HG03064 (cell line): ENCODE measurements around the gene NELFB.
A peak's percentile ranks its signal among the peaks of the same experiment; 100 is the strongest.
"Not testable (repeated sequence)": the region's sequence is repeated elsewhere in the genome, so short reads cannot be mapped to it uniquely, and the experiment has no call there.

Experiments
- ATAC-seq: cut with Tn5 transposase; IDR thresholded peaks from one replicate; pipeline ENCODE4 v1.9.1; 2021; ENCODE audit warnings: low read depth; ENCODE audit not compliant: unreplicated experiment

The NELFB gene

DNA sequence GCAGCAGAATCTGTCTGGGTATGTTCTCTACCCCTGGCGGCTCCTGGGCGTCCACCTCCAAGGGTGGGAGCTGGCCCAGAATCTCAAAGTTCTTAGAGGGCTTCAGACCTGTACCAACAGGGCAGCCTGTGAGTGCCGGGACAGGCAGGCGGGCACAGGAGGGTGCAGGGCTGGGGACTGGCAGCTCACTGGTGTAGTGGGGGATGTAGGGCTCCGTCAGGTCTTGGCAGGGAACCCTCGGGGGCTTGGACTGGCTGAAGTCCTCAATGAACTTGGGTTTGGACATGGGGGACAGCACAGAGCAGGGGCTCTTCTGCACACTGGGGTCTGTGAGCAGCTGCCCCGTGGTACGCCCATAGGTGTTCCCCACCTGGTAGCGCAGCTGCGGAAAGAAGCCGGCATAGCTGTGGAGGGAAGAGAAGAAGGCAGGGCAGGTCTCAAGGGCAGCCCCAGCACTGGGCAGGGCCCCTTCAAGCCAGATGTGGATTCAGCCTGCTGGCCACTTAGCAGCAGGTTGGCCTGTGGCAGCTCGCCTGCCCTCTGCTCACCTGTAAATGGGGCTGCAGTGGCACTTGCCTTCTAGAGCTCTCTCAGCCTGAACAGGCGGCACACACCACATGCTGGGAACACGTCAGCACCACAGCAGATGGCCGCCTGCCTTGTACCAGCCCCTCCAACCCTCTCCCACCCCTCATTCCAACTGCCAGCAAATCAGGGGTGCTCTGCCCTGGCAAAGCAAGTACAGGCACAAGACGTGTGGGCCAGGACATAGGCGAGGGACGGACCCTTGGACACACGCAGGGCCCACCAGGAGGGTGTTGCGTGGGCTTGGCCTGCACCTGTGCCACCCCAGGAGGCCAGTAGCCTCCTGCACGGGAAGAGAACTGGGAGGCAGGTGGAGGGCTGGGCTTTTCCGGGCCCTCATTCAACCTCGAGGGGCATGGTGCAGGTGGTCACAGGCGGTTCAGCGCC, 9.4 kb upstream of the NELFB start:
- ATAC-seq, result no peak

- no peak for ATAC-seq
Measured at GRCh38 chr9:137247135-137247915, 7.8 kb upstream of the NELFB start.

DNA sequence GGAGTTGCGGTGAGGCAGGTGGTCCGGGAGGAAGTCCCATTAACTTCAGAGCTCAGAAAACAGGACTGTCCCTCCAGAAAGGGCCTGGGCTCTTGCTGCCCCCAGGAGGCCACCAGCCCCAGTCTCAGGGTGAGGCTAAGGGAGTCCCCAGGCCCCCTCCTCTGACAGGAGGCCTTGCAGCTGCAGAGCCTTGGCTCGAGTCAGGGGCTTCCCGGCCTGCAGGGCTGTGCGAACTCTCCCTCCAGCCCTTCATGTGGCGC, 7.3 kb upstream of the NELFB start:
- no peak for ATAC-seq

DNA sequence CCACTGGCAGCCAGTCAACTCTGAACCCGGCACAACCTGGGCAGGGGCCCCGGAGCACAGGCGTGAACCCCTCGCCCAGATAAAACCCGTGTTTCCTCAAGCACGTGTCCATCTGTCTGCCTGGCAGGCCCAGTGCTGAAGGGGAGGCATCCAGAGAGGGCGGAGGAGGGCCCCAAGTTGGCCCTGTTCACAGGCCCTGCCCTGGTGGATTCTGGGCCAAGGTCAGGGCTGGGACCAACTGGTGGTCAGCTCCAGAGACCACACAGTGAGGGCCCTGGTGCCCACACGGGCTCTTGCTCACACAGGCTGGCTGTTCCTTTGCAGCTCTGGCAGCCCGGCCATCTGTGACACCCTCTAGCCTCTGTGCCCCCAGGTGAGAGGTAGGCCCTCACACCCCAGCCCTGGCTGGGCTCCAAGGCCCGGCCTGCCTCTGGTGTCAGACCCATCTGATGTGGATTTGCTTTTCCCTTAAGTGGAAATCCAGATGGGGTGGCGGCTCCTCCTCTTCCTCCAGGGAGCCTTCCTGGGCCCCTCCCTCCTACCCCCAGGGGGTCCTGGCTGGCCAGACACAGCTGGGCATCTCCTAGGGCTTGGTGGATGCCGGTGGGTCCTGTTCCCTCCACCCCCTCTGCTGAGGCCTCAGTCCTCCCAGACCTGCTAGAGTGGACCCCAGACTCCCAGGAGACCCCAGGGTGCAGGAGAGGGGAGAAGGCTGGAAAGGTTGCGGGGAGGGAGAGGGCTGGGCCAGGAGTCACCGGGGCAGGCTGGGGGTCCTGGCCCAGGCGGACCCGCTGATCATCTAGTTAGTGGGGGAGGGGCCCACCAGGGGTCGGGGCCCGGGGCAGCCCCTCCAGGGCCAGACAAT, 4.6 kb upstream of the NELFB start:
- no peak for ATAC-seq

- ATAC-seq, result no peak
Measured at GRCh38 chr9:137251194-137251461, 4.0 kb upstream of the NELFB start, which contains the start of gene STPG3. Gene STPG3, plus strand, starts transcription at chr9:137251286. Its CDS starts 1 bp downstream, at chr9:137251287.

DNA sequence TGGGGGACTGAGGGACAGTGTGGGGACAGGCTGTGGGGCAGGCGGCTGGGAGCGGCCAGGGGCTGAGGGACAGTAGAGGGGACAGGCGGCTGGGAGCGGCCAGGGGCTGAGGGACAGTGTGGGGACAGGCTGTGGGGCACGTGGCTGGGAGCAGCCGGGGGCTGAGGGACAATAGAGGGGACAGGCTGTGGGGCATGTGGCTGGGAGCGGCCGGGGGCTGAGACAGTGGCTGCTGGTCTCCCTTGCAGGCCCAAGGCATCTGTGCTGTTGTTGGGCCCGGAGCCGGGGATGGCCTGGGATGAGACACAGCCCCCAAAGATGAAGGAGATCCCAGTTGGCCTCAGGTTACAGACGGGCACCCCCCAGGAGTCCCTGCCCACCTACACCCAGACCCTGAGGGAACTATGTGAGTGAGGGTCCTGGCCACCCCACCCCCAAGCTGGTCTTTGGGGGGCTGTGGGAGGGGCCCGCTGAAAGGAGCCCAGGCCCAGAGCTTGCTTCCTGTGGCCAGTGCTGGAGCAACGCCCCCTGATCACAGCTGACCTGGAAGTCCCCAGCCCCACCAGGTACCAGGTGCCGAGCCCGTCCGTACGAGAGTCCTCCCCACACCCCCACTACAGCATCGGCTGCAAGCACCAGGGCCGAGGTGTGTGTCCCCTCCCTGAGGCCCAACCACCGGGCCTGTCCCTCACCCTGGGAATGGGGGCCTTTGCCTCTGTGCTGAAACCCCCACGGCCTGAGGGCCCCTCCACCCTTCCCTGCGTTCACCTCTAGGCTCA, 3.4 kb upstream of the NELFB start:
- ATAC-seq, result no peak

GRCh38 chr9:137252555-137253506, 2.3 kb upstream of the NELFB start:
- no peak for ATAC-seq

DNA sequence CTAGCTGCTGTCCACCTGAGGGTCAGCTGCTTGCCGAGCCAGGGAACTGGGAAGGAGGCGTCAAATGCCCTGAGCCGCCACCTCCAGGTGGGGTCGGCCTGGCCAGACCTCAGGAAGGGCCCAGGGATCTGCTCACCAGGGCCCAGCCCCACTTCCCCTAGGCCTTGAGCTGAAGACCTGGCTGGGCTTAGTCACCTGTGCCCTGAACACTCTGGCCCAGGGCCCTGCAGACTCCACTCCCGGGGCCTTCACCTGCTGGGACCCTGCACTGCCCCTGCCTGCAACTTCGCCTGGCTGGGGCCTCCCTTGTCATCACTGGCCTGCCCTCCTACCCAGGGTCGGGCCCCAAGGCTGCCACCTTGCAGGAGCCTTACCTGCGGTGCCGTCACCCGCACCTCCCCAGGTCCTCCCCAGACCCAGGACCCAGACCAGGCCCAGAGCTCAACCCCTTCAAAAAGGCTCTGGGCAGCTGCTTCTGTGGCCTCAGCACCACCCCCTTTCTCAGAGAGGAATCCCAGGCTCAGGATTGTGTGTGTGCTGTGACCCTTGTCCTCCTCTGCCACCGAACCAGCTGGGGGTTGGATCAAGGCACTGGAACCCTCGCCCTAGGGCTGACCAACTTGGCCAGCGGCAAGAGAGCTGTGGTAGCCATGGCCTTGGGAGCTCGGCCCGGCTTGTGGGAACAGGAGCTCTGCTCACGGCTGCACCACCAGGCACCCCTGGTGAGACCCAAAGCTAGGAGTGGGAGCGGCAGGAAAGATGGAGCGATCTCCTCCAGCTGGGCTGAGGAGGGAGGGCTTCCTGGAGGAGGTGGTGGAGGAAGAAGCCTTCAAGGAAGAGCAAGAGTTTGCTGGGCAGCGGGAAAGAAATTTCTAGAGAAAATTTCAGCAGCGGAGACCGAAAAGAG, 1.2 kb upstream of the NELFB start:
- ATAC-seq, result no peak

- peak; percentile 13 for ATAC-seq
Measured at GRCh38 chr9:137255448-137256114, 454 bp downstream of the NELFB start.

DNA sequence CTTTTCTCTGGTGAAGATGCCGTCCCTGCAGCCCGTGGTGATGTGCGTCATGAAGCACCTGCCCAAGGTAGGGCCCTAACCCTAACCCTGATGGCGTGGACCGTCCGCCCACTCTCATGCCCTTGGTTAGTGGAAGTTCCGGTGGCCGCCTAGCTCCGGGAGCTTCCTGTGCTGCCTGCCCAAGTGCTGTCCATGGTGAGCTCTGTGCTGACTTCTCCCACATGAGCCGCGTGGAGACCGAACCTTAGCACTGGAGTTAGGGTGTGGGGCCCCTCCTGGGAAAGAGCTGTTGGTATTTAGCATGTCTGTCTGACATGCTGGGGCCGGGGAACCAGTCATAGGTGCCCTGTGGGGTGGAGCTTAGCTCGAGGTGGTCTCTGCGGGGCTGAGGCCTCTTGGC, 1.2 kb downstream of the NELFB start:
- ATAC-seq, result no peak

DNA sequence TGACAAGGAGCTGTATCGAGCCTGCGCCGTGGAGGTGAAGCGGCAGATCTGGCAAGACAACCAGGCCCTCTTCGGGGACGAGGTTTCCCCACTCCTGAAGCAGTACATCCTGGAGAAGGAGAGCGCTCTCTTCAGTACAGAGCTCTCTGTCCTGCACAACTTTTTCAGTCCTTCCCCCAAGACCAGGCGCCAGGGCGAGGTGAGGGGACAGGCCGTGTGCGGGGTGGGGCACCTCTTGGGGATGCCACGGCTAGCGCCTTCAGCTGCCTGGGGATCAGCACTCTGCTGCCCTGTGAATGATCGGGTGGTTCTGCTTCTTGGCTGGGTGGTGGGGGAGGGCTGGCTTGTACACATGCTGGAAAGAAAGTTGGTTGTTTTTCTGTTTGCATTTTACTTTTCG, 1.7 kb downstream of the NELFB start:
- ATAC-seq, result no peak

DNA sequence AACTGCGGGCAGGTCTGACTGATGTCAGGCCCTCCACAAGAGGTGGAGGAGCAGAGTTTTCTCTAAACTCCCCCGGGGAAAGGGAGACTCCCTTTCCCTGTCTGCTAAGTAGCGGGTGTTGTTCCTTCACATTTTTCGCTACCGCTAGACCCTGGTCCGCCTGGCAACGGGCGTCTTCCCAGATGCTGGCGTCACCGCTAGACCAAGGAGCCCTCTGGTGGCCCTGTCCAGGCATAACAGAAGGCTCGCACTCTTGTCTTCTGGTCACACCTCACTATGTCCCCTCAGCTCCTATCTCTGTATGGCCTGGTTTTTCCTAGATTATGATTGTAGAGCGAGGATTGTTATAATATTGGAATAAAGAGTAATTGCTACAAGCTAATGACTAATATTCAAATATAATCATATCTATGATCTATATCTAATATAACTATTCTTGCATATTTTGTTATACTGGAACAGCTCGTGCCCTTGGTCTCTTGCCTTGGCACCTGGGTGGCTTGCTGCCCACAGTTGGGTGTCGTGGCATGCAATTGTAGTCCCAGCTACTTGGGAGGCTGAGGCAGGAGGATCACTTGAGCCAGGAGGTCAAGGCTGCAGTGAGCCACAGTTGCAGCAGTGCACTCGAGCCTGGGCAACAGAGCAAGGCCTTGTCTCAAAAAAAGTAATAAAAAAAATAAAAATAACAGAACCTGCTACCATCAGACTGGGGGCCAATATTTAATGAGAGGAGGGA, 7.2 kb downstream of the NELFB start:
- not testable (repeated sequence) for ATAC-seq

DNA sequence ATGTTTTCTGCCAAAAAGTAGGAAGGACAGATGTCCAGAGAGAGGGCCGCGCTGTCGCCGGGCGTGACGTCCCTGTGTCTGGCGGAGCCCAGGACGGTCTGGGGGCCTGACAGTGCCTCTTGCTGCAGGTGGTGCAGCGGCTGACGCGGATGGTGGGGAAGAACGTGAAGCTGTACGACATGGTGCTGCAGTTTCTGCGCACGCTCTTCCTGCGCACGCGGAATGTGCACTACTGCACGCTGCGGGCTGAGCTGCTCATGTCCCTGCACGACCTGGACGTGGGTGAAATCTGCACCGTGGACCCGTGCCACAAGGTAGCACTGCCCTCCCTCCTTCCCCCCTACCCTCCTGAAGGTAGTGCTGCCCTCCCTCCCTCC, 7.8 kb downstream of the NELFB start:
- no peak for ATAC-seq

- ATAC-seq, result no peak
Measured at GRCh38 chr9:137263506-137263905, 8.4 kb downstream of the NELFB start.

DNA sequence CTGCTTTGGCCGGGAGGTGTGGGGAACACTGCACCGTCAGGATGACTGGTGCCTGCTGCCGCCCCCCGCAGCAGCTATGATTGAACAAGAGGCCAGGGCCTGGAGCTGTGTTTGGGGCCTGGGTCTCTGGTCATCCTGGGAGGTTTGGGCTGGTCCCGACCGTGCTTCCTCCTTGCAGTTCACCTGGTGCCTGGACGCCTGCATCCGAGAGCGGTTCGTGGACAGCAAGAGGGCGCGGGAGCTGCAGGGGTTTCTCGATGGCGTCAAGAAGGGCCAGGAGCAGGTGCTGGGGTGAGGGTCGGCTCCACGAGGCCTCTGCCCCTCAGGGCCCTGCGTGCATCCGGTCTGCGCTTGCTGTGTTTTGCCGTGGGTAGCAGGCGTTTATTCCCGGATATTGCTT, 8.9 kb downstream of the NELFB start:
- ATAC-seq, result no peak

DNA sequence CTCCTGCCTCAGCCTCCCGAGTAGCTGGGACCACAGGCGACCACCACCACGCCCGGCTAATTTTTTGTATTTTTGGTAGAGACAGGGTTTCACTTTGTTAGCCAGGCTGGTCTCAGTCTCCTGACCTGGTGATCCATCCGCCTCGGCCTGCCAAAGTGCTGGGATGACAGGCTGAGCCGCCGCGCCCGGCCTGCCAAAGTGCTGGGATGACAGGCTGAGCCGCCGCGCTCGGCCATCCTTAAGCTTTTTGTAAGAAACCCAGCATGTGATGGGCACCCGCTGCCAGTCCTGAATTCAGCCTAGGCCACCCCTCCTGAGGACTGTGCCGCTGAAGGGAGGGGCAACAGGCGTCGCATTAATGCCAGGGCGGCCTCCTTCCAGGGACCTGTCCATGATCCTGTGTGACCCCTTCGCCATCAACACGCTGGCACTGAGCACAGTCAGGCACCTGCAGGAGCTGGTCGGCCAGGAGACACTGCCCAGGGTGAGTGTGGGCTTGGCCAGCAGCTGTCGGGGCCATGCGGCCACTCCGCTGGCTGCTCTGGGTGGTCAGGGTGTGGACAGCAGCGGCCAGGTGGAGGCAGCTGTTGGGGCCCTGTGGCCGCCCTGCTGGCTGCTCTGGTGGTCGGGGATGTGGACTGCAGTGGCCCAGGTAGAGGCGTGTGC, 10.5 kb downstream of the NELFB start:
- ATAC-seq, result no peak

DNA sequence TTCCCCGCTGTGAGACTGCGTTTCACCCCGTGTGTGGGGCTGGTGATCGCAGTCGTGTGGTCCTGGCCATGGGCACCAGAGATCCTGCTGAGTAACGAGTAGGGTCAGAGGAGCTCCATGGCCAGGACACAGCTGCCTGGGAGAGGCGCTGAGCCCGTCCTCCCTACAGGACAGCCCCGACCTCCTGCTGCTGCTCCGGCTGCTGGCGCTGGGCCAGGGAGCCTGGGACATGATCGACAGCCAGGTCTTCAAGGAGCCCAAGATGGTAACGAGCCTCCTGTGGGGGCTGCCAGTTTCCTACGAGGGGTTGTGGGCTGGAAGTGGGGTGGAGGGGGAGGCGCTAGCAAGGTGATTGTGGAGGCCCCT, 11.0 kb downstream of the NELFB start:
- ATAC-seq, result no peak
